Uterus (tissue), 4 donors: ENCODE results near the gene ZBTB7C. TPM values are rescaled to one million over a fixed set of nuclear protein-coding genes. Genes with fewer than 3 reads are reported as not detected.

Experiments
- DNase-seq, 2 donors: peaks; one replicate each; pipeline ENCODE4 v3.0.0-alpha.2; 2019 to 2020
- H3K27ac ChIP-seq, 2 donors: fragments of 200-600 bp; sonication (generic); 1 replicate in 1 of 2; 2 replicates in 1 of 2; pipeline ENCODE4 v1.5.1; 2016 to 2018
- H3K27me3 ChIP-seq, 2 donors: fragments of 200-600 bp; sonication (generic); one replicate each; pipeline ENCODE4 v1.5.1; 2018 to 2019; ENCODE audit warnings: control low read depth in 1 of 2
- H3K36me3 ChIP-seq, 2 donors: fragments of 200-600 bp; sonication (generic); one replicate each; pipeline ENCODE4 v1.5.1; 2019; ENCODE audit warnings: control low read depth in 1 of 2
- H3K4me1 ChIP-seq, 2 donors: fragments of 200-600 bp; sonication (generic); one replicate each; pipeline ENCODE4 v1.5.1; 2018 to 2019; ENCODE audit warnings: control low read depth in 1 of 2
- H3K4me3 ChIP-seq, 2 donors: fragments of 200-600 bp; sonication (generic); 1 replicate in 1 of 2; 2 replicates in 1 of 2; pipeline ENCODE4 v1.5.1; 2018 to 2019; ENCODE audit warnings: mild to moderate bottlenecking in 1 of 2
- H3K9me3 ChIP-seq, 2 donors: fragments of 200-600 bp; sonication (generic); one replicate each; pipeline ENCODE4 v1.5.1; 2019; ENCODE audit warnings: control low read depth in 1 of 2
- CTCF ChIP-seq, 4 experiments: fragments of 200-600 bp in 2 of 4; fragments of 450-650 bp in 2 of 4; sonication (generic) in 2 of 4; IDR thresholded peaks; one replicate each; pipeline ENCODE4 v1.5.1; 2016 to 2019; ENCODE audit warnings: antibody characterized with exemption in 4 of 4, mild to moderate bottlenecking in 2 of 4, moderate library complexity in 1 of 4
- POLR2A ChIP-seq, 2 donors: fragments of 450-650 bp; IDR thresholded peaks; one replicate each; pipeline ENCODE4 v1.6.1; 2016; ENCODE audit warnings: antibody characterized with exemption in 2 of 2, mild to moderate bottlenecking in 1 of 2, moderate library complexity in 1 of 2
- intact Hi-C: fragments of 100-400 bp; cut with DNase I; formaldehyde crosslinking; loops from one replicate; pipeline ENCODE4 v1.15.1; 2023; ENCODE audit warnings: low total_unique reads
- total RNA-seq, 4 donors: library from RNA; depleted of rRNA in 3 of 4; stranded (reverse); fragments of >200 nt in 3 of 4; gene quantifications; one replicate each; pipeline versions ENCODE4 v1.1.0 to v1.2.4, GENCODE V29; 2014 to 2023
- donor health status: DM: yes; HTN: yes; CAD: no.

The ZBTB7C gene
- total RNA-seq, 4 donors from 2014 or later: 1.0 to 11.2 (median 7.9) TPM

GRCh38 chr18:48270929-48271328 is 138.3 kb downstream of the ZBTB7C start:
- Histone ChIP-seq H3K9me3 (no peaks in the 10 kb centered on the region), H3K36me3 (no peaks in the 10 kb centered on the region), H3K4me1 (no peaks in the 10 kb centered on the region), H3K4me3 (no peak overlapping the region), H3K27me3 (no peaks in the 10 kb centered on the region), H3K27ac (no peak overlapping the region)
- intact Hi-C loops: no loop called here
- no peak for TF ChIP-seq POLR2A (IDR thresholded peaks at IDR 0.05)
- no peak for TF ChIP-seq CTCF (IDR thresholded peaks at IDR 0.05)
- DNase-seq: no peak

- intact Hi-C loops: no loop called here
- Histone ChIP-seq H3K36me3 (no peaks in the 10 kb centered on the region), H3K4me1 (no peaks in the 10 kb centered on the region), H3K27ac (no peak overlapping the region), H3K27me3 (no peaks in the 10 kb centered on the region), H3K4me3 (no peak overlapping the region), H3K9me3 (no peaks in the 10 kb centered on the region)
- DNase-seq: no peak
- TF ChIP-seq CTCF (IDR thresholded peaks at IDR 0.05) (no peak), POLR2A (IDR thresholded peaks at IDR 0.05) (no peak)
These were observed 143.9 kb downstream of the ZBTB7C start for GRCh38 chr18:48265328-48265727.

GRCh38 chr18:48263914-48264902 is 145.0 kb downstream of the ZBTB7C start:
- Histone ChIP-seq H3K9me3 (no peaks in the 10 kb centered on the region), H3K27ac (no peak overlapping the region), H3K27me3 (no peaks in the 10 kb centered on the region), H3K4me3 (no peak overlapping the region), H3K4me1 (no peaks in the 10 kb centered on the region), H3K36me3 (no peaks in the 10 kb centered on the region)
- no peak for TF ChIP-seq POLR2A (IDR thresholded peaks at IDR 0.05)
- TF ChIP-seq CTCF (IDR thresholded peaks at IDR 0.05): no peak
- DNase-seq: peak; percentile 22 to 36
- intact Hi-C loops: no loop called here

- DNase-seq: no peak
- H3K27me3 ChIP-seq: no peaks in the 10 kb centered on the region
- H3K9me3 ChIP-seq: no peaks in the 10 kb centered on the region
- H3K36me3 ChIP-seq: no peaks in the 10 kb centered on the region
- H3K4me1 ChIP-seq: no peaks in the 10 kb centered on the region
- intact Hi-C loops: no loop called here
- no peak overlapping the region for H3K27ac ChIP-seq
- no peak overlapping the region for H3K4me3 ChIP-seq
- no peak for TF ChIP-seq POLR2A (IDR thresholded peaks at IDR 0.05)
- no peak for TF ChIP-seq CTCF (IDR thresholded peaks at IDR 0.05)
These were observed 145.9 kb downstream of the ZBTB7C start for GRCh38 chr18:48263192-48263853.

DNA sequence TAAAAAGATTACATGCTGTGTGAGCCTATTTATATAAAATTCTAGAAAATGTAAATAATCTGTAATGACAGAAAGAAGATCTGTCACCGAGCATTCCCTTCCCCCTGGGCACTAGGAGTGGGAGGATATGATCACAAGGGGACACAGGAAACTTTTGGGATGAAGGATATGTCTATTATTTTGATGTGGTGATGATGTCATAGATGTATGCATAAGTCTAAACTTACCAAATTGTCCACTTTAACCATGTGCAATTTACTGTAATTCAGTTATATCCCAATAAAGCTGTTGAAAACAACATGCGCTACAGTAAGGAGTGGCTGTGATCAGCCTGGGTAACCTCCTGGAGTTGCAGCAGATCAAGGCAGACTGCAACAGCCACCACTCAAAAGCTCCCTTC is 148.9 kb downstream of the ZBTB7C start:
- TF ChIP-seq CTCF (IDR thresholded peaks at IDR 0.05) (no peak), POLR2A (IDR thresholded peaks at IDR 0.05) (no peak)
- Histone ChIP-seq H3K27ac (no peak overlapping the region), H3K4me3 (no peak overlapping the region), H3K36me3 (no peaks in the 10 kb centered on the region), H3K4me1 (no peaks in the 10 kb centered on the region), H3K9me3 (no peaks in the 10 kb centered on the region), H3K27me3 (no peaks in the 10 kb centered on the region)
- intact Hi-C loops: no loop called here
- no peak for DNase-seq
